Liver (tissue), 9 donors: ENCODE measurements around the gene CCRL2. TPM values are rescaled to one million over a fixed set of nuclear protein-coding genes. Genes with fewer than 3 reads are reported as not detected.
A peak's percentile ranks its signal among the peaks of the same experiment; 100 is the strongest.

Experiments used
- DNase-seq: peaks from one replicate; pipeline ENCODE4 v3.0.0-alpha.2; 2017; ENCODE audit warnings: low spot score
- H3K27ac ChIP-seq, 2 donors: one replicate each; pipeline ENCODE4 v1.7.0; 2013; ENCODE audit warnings: inconsistent platforms in 2 of 2, low read length in 2 of 2, control low read depth in 1 of 2, low read depth in 1 of 2, mild to moderate bottlenecking in 1 of 2
- H3K27me3 ChIP-seq, 4 donors: one replicate each; pipeline versions ENCODE4 v1.6.1 to v1.7.0; 2013; ENCODE audit warnings: low read length in 3 of 4, inconsistent platforms in 1 of 4, mild to moderate bottlenecking in 1 of 4, moderate library complexity in 1 of 4; ENCODE audit not compliant: control insufficient read depth in 4 of 4, insufficient read depth in 4 of 4
- H3K36me3 ChIP-seq, 4 donors: one replicate each; pipeline versions ENCODE4 v1.6.1 to v1.7.0; 2013; ENCODE audit warnings: low read length in 3 of 4, mild to moderate bottlenecking in 3 of 4, low read depth in 1 of 4, moderate library complexity in 1 of 4; ENCODE audit not compliant: control insufficient read depth in 4 of 4, insufficient read depth in 3 of 4
- H3K4me1 ChIP-seq, 4 donors: one replicate each; pipeline versions ENCODE4 v1.6.1 to v1.7.0; 2013; ENCODE audit warnings: low read length in 3 of 4, mild to moderate bottlenecking in 3 of 4, moderate library complexity in 1 of 4; ENCODE audit not compliant: control insufficient read depth in 4 of 4, insufficient read depth in 4 of 4
- H3K4me3 ChIP-seq, 3 donors: one replicate each; pipeline versions ENCODE4 v1.6.1 to v1.7.0; 2013; ENCODE audit warnings: low read length in 3 of 3, control low read depth in 1 of 3, low read depth in 1 of 3, mild to moderate bottlenecking in 1 of 3
- H3K9ac ChIP-seq, 2 donors: one replicate each; pipeline ENCODE4 v1.7.0; 2013; ENCODE audit warnings: low read length in 2 of 2, mild to moderate bottlenecking in 2 of 2, moderate library complexity in 2 of 2, control low read depth in 1 of 2, low read depth in 1 of 2
- H3K9me3 ChIP-seq, 4 donors: one replicate each; pipeline versions ENCODE4 v1.6.1 to v1.7.0; 2013; ENCODE audit warnings: low read length in 3 of 4; ENCODE audit not compliant: control insufficient read depth in 4 of 4
- CTCF ChIP-seq: fragments of 150-350 bp; IDR thresholded peaks from 2 replicates; pipeline ENCODE4 v1.5.1; 2017; ENCODE audit warnings: improper control_type of control experiment, low read depth, low read length; ENCODE audit not compliant: missing input control
- EGR1 ChIP-seq, 2 donors: IDR thresholded peaks; 2 replicates each; pipeline ENCODE4 v1.6.1; 2016 to 2018; ENCODE audit warnings: antibody characterized with exemption in 2 of 2, low read depth in 2 of 2
- FOXA2 ChIP-seq: IDR thresholded peaks from 2 replicates; pipeline ENCODE4 v1.6.1; 2016; ENCODE audit warnings: antibody characterized with exemption
- GABPA ChIP-seq, 2 donors: IDR thresholded peaks in 1 of 2; conservative IDR thresholded peaks in 1 of 2; 2 replicates each; pipeline ENCODE4 v1.6.1; 2016; ENCODE audit warnings: antibody characterized with exemption in 2 of 2, mild to moderate bottlenecking in 1 of 2, moderate library complexity in 1 of 2
- HNF4A ChIP-seq, 2 donors: conservative IDR thresholded peaks; 2 replicates each; pipeline ENCODE4 v1.6.1; 2016; ENCODE audit warnings: antibody characterized with exemption in 2 of 2, mild to moderate bottlenecking in 2 of 2
- HNF4G ChIP-seq: IDR thresholded peaks from 2 replicates; pipeline ENCODE4 v1.6.1; 2016; ENCODE audit warnings: antibody characterized with exemption
- JUND ChIP-seq, 2 donors: IDR thresholded peaks; 2 replicates each; pipeline ENCODE4 v1.6.1; 2016; ENCODE audit warnings: antibody characterized with exemption in 2 of 2
- NR2F2 ChIP-seq: IDR thresholded peaks from 2 replicates; pipeline ENCODE4 v1.6.1; 2016; ENCODE audit warnings: antibody characterized with exemption
- RAD21 ChIP-seq, 2 donors: IDR thresholded peaks; 2 replicates each; pipeline ENCODE4 v1.6.1; 2016; ENCODE audit warnings: antibody characterized with exemption in 2 of 2, mild to moderate bottlenecking in 2 of 2
- REST ChIP-seq: IDR thresholded peaks from 2 replicates; pipeline ENCODE4 v1.6.1; 2016; ENCODE audit warnings: antibody characterized with exemption, mild to moderate bottlenecking
- RXRA ChIP-seq, 2 donors: IDR thresholded peaks; 2 replicates each; pipeline ENCODE4 v1.6.1; 2017 to 2018; ENCODE audit warnings: antibody characterized with exemption in 2 of 2, mild to moderate bottlenecking in 1 of 2
- SP1 ChIP-seq: IDR thresholded peaks from 2 replicates; pipeline ENCODE4 v1.6.1; 2018; ENCODE audit warnings: antibody characterized with exemption, mild to moderate bottlenecking
- TAF1 ChIP-seq: conservative IDR thresholded peaks from 2 replicates; pipeline ENCODE4 v1.6.1; 2016; ENCODE audit warnings: antibody characterized with exemption, mild to moderate bottlenecking
- YY1 ChIP-seq: IDR thresholded peaks from 2 replicates; pipeline ENCODE4 v1.6.1; 2016; ENCODE audit warnings: antibody characterized with exemption, mild to moderate bottlenecking
- ZBTB33 ChIP-seq: IDR thresholded peaks from 2 replicates; pipeline ENCODE4 v1.6.1; 2016; ENCODE audit warnings: antibody characterized with exemption
- WGBS: extraction: QIAGEN DNeasy Blood & Tissue Kit; methylation state at CpG from one replicate; pipeline ENCODE4 v1.1.7; 2013; 5-methylcytosine and 5-hydroxymethylcytosine counted together
- polyA plus RNA-seq, 2 donors: library from polyadenylated mRNA; stranded (reverse) in 1 of 2; unstranded in 1 of 2; fragments of 200-250 nt in 1 of 2; fragments of >200 nt in 1 of 2; fragmentation: Nextera tagmentation in 1 of 2; extraction: Ambion mirVana in 1 of 2; gene quantifications; one replicate each; pipeline versions ENCODE4 v1.2.1 to v1.2.3, GENCODE V29; 2013 to 2015
- total RNA-seq, 2 donors: library from RNA; depleted of rRNA; stranded (reverse); fragments of >200 nt; gene quantifications; one replicate each; pipeline ENCODE4 v1.2.3, GENCODE V29; 2014
- TF ChIP-seq, protein P1 (sequence below): IDR thresholded peaks from 2 replicates; pipeline ENCODE4 v1.6.1; 2016; ENCODE audit warnings: antibody characterized with exemption
- donor health status: healthy.
- donor health status: healthy.
- donor health status: healthy.
- donor health status: healthy.
- donor health status: healthy.

Gene CCRL2
- total and polyA plus RNA-seq, 4 donors: 0.51 to 9.0 (median 0.81) TPM

DNA sequence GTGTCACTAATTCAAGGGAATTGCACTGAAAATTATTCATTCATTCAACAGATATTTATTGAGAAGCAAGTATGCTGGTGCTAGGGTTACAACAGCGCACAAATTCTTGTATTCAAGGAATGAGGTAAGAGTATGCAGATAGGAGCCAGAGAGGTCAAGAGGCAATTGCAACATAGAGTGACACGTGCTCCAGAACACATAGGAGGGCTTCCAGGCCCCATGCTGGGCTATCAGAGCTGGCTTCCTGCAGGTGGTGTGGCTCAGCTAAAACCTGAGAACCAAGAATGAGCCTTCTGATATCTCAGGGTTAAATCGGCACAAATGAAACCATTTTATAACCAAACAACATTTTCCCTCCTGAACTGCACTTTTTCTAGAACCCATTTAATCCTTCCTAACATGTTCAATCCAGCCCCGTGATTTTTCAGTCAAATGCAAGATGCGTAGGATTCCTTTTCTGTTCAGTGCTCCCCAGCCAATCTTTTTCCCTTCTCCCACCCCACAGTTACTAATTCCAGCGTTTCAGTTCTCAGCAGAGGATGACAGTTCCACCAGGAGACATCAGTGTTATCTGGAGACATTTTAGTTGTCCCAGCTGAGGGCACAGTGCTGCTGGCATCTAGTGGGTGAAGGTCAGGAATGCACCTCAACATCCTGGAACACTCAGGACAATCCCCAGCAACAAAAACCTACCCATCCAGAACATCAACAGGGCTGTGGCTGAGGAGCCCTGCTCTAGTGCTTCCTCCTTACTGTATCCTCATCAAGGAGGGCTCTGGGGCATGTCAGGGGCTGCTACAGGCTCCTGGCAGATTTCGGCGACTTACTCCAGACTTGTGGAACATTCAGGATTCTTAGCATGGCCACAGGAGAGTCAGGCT is 13.3 kb upstream of the CCRL2 start:
- Histone ChIP-seq H3K27ac (no peak overlapping the region), H3K9ac (no peak overlapping the region), H3K36me3 (no peaks in the 10 kb centered on the region), H3K4me1 (no peaks in the 10 kb centered on the region), H3K27me3 (no peaks in the 10 kb centered on the region), H3K9me3 (no peaks in the 10 kb centered on the region), H3K4me3 (no peak overlapping the region)
- DNase-seq: no peak
- TF ChIP-seq FOXA2 (no peak), YY1 (no peak), RAD21 (IDR thresholded peaks at IDR 0.05) (no peak), JUND (IDR thresholded peaks at IDR 0.05) (no peak), GABPA (IDR thresholded peaks at IDR 0.05 in 1 of 2, conservative IDR thresholded peaks at IDR 0.05 in 1 of 2) (no peak), RXRA (IDR thresholded peaks at IDR 0.05) (no peak), ZBTB33 (no peak), REST (no peak), HNF4G (no peak), CTCF (no peak), EGR1 (IDR thresholded peaks at IDR 0.05; ENCODE audit: low read depth in 2 of 2) (no peak), SP1 (no peak), TAF1 (no peak)
- WGBS: 77% methylated on average over 8 of the region's 8 CpGs

DNA sequence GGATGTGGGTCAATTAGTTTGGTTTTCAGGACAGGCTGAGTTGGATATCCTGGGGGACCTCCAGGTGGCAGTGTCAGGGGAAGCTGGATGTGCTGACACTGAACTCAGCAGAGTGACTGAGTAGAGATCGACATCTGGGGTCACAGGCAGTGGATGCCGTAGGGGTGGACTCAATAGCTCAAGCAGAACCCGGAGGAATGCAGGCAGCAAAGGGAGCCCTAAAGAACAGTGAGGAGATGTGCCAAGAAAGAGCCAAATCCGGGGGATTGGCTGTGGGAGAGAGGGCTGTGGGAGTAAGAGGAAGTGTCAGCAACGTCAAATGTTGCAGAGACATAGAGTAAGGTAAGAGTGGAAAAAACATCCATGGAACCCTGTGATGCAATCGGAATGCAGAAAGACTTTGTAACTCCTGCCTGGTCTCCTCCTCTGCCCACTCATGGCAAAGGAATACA is 11.8 kb upstream of the CCRL2 start:
- Histone ChIP-seq H3K9me3 (no peaks in the 10 kb centered on the region), H3K9ac (no peak overlapping the region), H3K27ac (no peak overlapping the region), H3K4me1 (no peaks in the 10 kb centered on the region), H3K36me3 (no peaks in the 10 kb centered on the region), H3K4me3 (no peak overlapping the region), H3K27me3 (no peaks in the 10 kb centered on the region)
- peak; percentile 42 for DNase-seq
- WGBS: 78% methylated on average over 6 of the region's 6 CpGs
- TF ChIP-seq RXRA (IDR thresholded peaks at IDR 0.05) (no peak), TAF1 (no peak), ZBTB33 (no peak), YY1 (no peak), HNF4A (conservative IDR thresholded peaks at IDR 0.05) (no peak), FOXA2 (no peak), SP1 (no peak), HNF4G (no peak), NR2F2 (no peak), JUND (IDR thresholded peaks at IDR 0.05) (no peak), GABPA (IDR thresholded peaks at IDR 0.05 in 1 of 2, conservative IDR thresholded peaks at IDR 0.05 in 1 of 2) (no peak), REST (no peak)
- TF ChIP-seq, protein P1, sequence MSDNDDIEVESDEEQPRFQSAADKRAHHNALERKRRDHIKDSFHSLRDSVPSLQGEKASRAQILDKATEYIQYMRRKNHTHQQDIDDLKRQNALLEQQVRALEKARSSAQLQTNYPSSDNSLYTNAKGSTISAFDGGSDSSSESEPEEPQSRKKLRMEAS: no peak
